IPS DF 19.7 (cell line): Measurements from ENCODE around the gene MITF.
"Not testable (repeated sequence)": the region's sequence is repeated elsewhere in the genome, so short reads cannot be mapped to it uniquely, and the experiment has no call there.

ENCODE experiments used
- DNase-seq: peaks from one replicate; pipeline ENCODE4 v3.0.0-alpha.2; 2013; ENCODE audit warnings: low read depth, low spot score

MITF gene

GRCh38 chr3:69787436-69788168, 48.3 kb downstream of the MITF start:
- no peak for DNase-seq

DNA sequence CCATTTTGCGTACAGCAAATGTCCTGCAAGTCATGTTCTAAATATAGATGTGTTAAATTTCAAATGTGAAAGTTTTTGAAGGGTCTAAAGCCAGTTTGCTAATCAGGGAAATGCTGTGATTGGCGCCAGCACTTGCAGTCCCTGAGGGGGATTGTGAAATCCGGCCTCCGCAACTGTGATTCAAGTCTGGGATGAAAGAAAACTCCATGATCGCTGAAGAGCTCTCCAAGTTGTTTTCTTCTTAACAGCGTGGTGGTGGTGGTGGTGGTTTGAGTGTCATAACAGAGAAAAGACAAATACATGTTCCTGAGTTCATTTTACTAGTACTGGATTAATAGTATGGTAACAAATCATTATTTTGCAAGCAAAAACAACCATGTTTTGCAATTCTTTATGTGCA, 51.8 kb downstream of the MITF start:
- no peak for DNase-seq

GRCh38 chr3:69791919-69792399, 52.7 kb downstream of the MITF start:
- DNase-seq, result no peak

DNA sequence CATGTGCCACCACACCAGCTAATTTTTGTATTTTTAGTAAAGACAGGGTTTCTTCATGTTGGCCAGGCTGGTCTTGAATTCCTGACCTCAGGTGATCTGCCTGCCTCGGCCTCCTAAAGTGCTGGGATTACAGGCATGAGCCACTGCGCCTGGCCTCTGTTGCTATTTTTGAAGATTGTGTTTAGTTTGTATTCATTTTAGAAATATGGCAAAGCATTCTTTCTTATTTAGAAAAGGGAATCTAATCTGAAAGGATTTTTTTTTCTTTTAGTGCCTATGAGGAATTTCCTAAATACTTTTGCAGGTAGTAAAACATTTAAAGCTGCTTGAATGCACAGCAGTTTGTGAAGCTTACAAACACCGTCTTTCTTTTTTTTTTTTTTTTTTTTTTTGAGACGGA, 56.9 kb downstream of the MITF start:
- not testable (repeated sequence) for DNase-seq

DNA sequence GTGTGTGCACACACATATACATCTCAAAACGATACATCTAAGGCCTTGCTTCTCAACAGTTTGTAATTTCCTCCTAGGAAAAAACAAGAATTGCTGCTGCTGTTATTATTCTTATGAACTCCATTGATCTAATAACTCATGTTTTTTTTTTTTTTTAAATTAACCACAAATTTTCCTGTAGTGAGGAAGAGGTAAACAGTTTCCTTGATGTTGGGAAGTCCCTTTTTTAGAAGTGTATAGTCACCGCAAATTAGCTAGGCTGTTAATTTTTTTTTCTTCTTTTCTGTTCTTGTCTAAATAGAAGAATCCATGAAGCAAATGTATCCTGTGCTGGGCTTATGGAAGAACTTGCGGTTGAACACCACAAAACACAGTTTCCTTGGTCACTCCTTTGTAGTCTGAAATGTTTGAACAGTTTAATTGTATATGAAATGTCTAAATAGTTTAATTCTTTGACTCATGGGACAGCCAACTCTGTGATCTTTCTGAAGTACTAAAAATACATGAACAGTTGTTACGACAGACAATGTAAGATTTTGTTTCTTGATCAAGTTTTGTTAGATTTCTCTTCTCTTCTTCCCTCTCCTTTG, 64.5 kb downstream of the MITF start:
- no peak for DNase-seq

GRCh38 chr3:69805491-69805890, 66.2 kb downstream of the MITF start:
- no peak for DNase-seq

DNA sequence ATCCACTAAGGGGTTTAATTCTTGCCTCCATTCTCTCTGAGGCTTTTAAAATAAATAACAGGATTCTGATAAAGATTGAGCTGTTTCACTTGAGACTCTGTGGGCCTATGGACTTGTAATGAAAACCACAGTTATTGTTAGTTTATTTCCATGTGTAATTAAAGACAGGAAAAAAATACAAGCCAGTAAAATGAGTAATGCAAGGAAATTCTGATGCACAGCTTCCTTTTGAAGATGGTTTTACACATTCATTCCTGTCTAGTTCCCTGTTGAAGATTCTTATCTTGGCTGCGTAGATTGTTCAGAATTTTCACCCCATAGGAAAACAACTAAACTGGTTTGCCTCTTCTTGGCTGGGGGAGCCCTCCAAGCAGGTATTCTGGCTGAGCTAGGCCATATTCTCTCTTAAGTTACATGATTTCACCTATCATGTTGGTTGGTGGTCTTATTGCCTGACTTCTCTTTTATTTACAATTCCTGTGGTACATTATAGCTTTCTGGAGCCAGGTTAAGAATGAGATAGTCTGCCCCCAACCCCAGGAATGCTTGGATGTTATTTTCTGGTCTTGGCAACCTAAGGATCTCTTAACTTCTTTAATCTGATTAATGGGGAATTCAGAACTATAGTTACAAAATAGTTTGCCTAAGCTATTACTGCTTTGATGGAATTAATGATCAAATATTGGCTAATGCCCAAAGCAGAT, 67.6 kb downstream of the MITF start:
- no peak for DNase-seq

DNA sequence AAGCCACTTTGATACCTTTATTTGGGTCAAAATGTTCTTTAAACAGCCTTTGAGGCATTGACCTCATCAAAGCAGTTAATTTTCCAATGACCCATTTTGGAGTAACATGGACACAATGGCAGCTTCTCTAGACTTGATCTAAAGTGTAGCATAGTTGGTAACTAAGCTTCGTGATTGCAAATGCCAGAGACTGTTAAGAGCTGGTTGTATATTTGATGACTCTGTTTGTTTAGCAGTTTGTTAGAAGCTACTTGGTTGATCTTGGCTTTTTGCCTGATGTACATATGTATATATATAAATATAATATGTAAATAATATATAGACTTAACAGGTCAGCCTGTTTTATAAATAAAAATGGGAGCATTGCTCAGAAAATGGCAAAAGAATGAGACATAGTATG, 68.4 kb downstream of the MITF start:
- no peak for DNase-seq

DNA sequence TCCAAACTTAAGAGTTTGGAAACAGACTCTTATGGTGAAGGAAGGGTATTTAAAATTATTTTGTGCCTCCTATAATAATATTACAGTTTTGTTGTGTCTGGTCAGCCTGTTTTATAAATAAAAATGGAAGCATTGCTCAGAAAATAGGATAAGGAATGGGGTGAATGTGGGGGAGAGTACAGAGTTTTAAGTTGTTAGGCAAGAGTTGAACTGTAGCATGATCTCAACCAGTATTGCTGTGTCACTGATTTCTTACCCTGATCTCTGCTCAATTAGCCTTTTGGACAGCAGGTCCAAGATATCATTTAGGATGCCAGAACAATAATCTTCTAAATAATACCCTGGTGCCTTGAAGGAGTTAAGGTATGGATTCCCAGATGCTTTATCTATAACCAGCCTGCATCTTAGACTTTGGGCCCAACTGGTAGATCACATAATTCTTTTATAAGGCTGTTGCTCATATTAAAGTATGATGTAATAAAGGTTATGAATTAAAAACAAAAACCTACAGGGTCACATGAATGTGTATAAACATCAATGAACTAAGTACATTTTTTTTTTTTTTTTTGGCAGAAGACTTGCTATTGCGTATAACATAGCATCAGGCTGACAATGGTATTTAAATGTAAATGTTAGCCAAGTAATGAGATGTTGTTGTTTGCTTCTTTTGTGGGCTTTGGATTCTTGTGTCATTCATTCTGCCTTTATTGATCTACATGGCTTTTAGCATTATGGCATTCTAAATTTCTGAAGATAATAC, 70.0 kb downstream of the MITF start:
- DNase-seq, result no peak

DNA sequence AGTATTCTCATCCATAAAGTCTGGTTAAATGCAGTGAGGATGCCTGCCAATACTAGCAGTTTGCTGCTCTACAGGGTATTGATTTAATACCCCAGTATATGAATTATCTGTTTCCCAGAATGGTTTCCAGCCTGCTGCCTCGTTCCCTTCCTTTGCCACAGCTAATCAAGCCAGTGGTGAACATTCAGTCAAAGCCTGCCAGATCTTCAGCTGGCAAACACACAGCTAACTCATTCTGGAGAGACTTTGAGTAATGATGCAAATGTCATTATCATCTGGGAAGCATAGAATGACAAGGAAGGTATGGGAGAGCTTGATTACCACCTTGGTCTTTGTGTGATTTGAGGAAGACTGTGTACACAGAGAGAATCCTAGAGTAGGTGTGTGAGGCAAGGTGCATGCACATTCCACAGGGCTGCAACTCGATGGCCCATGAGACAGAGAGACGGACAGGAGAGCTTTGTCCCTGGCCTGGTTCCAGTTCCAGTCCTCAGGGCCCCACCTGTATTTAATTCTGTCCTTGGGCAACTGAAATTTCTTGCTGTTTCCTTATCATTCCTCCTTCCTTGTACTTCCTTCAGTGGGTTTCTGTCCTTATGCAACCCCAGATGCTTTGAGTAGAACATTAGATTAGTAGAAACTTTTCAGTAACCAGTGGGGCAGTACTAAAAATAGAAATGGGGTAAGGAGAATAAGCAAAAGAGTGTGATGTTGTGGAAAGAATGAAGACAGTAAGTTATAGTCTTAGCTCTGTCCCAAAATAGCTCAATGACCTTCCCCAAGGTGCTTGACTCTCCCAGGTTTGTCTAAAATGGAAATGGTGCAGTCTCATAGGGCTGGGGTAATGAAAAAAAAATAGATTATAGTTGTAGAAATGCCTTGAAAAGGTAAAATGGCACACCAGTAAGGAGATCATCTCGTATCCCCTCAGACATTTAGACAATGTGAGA, 72.5 kb downstream of the MITF start:
- no peak for DNase-seq

- no peak for DNase-seq
Observed at GRCh38 chr3:69815970-69816369, 76.7 kb downstream of the MITF start.

DNA sequence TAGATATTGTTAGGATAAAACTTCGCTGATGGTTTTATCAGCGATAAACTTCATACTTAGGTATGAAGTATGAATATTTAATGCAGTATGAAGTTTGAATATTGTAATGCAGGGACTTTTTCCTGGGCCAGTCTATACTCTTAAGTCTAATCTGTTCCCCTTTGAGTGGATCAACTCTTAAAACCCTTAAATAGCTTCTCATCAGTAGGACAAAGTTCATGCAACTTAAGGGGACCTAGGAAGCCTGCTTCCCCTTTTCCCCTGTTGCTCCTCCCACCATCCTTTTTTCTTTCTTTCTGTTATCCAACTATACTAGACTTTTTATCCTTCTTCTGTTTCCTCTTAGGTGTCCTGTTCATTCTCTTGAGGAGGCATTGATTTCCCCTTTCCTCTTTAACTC, 78.7 kb downstream of the MITF start:
- no peak for DNase-seq

- no peak for DNase-seq
Observed at GRCh38 chr3:69819282-69819681, 80.0 kb downstream of the MITF start.

GRCh38 chr3:69821133-69821532, 81.9 kb downstream of the MITF start:
- DNase-seq, result no peak

DNA sequence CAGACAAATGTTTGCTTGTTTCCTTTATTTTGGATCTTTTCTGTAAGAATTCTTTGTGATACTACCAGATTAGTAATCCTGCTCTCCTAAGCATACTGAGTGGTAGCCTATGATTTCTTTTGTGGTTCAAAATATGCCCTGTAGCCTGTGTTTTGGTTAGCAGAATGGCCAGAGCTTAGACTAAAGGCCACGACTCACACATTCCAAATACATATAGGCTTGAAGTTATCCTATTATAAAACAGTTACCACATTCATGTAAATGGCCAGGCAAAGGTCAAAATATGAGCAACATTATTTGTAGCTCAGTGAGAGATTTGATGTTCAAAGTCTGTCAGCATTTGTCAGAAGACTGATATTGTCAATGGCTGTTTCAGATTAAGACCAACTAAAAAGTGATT, 84.5 kb downstream of the MITF start:
- DNase-seq, result no peak

- DNase-seq, result no peak
Observed at GRCh38 chr3:69825446-69825845, 86.2 kb downstream of the MITF start.

GRCh38 chr3:69827127-69827526, 87.9 kb downstream of the MITF start:
- DNase-seq, result no peak

DNA sequence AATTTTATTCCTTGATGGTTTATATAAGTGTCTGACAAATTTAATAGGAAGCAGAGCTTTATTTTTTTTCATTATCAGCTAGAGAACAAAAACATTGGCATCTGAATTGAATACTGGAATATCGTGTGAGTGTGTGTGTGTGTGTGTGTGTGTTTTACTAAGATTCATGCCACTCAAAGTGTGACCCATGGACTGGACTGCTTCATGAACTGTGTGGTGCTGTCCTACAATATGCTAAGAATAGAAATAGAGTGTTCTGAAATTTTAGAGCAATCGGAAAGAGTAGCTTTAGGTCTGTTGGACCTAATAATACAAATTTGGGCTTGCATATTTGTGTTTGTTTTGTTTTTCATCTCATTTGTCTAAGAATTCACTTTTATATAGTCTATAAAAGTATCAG, 89.6 kb downstream of the MITF start:
- DNase-seq, result no peak

- no peak for DNase-seq
Observed at GRCh38 chr3:69830147-69830546, 90.9 kb downstream of the MITF start.

DNA sequence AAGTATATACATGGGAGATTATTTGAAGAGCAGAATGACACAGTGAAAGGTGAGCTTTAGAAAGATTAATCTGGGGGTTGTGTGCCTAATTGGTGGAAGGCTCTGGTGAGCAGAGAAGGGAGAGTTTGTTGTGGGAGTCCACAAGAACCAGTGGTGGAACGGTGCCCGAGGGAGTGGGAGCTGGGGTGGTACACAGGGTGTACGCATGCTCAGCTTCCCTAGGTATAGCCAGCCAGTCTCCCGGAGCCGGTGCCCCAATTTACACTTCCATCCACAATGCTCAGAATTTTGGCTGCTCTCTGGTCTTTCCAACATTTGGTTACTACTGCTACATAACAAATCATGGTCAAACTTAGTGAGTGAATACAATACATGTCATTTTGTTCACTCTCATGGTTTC, 92.5 kb downstream of the MITF start:
- no peak for DNase-seq

DNA sequence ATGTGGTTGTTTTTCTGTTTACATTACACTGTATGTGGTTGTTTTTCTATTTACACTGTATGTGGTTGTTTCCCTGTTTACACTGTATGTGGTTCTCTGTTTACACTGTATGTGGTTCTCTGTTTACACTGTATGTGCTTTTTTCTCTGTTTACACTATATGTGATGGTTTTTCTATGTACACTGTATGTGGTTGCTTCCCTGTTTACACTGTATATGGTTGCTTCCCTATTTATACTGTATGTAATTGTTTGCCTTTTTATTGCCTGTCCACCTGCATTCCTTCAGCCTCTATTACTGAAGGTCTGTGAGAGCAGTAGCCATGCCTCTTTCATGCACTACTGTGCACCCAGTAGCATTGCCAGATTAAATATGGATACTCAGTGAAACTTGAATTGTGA, 94.3 kb downstream of the MITF start:
- DNase-seq, result no peak
